ENCODE measurements around the gene SFI1.

SFI1 gene

GRCh38 chr22:31566484-31566883 is 70.1 kb downstream of the SFI1 start (continued):
- TF ChIP-seq MYNN (tag by site-specific recombination; IDR thresholded peaks at IDR 0.05; ENCODE audit: borderline replicate concordance) (no peak), YY1 (tag by site-specific recombination; IDR thresholded peaks at IDR 0.05) (no peak), MZF1 (tag by site-specific recombination; IDR thresholded peaks at IDR 0.05; ENCODE audit: borderline replicate concordance) (no peak)
- TF ChIP-seq, protein P1, sequence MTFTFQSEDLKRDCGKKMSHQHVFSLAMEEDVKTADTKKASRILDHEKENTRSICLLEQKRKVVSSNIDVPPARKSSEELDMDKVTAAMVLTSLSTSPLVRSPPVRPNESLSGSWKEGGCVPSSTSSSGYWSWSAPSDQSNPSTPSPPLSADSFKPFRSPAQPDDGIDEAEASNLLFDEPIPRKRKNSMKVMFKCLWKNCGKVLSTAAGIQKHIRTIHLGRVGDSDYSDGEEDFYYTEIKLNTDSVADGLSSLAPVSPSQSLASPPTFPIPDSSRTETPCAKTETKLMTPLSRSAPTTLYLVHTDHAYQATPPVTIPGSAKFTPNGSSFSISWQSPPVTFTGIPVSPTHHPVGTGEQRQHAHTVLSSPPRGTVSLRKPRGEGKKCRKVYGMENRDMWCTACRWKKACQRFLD (tag by site-specific recombination; IDR thresholded peaks at IDR 0.05) = no peak
- TF ChIP-seq, protein P2, sequence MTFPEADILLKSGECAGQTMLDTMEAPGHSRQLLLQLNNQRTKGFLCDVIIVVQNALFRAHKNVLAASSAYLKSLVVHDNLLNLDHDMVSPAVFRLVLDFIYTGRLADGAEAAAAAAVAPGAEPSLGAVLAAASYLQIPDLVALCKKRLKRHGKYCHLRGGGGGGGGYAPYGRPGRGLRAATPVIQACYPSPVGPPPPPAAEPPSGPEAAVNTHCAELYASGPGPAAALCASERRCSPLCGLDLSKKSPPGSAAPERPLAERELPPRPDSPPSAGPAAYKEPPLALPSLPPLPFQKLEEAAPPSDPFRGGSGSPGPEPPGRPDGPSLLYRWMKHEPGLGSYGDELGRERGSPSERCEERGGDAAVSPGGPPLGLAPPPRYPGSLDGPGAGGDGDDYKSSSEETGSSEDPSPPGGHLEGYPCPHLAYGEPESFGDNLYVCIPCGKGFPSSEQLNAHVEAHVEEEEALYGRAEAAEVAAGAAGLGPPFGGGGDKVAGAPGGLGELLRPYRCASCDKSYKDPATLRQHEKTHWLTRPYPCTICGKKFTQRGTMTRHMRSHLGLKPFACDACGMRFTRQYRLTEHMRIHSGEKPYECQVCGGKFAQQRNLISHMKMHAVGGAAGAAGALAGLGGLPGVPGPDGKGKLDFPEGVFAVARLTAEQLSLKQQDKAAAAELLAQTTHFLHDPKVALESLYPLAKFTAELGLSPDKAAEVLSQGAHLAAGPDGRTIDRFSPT (tag by site-specific recombination; IDR thresholded peaks at IDR 0.05) = no peak
- TF ChIP-seq, protein P3, sequence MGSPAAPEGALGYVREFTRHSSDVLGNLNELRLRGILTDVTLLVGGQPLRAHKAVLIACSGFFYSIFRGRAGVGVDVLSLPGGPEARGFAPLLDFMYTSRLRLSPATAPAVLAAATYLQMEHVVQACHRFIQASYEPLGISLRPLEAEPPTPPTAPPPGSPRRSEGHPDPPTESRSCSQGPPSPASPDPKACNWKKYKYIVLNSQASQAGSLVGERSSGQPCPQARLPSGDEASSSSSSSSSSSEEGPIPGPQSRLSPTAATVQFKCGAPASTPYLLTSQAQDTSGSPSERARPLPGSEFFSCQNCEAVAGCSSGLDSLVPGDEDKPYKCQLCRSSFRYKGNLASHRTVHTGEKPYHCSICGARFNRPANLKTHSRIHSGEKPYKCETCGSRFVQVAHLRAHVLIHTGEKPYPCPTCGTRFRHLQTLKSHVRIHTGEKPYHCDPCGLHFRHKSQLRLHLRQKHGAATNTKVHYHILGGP (tag by site-specific recombination; IDR thresholded peaks at IDR 0.05) = no peak

GRCh38 chr22:31567196-31567595 is 70.9 kb downstream of the SFI1 start:
- CTCF ChIA-PET = interaction anchor here (1.5 to 2.2 kb wide), 2 partner anchors 10 to 99 kb away, joined by 4 to 9 read pairs; no protein-coding TSS in a partner anchor
- H3K4me3 ChIP-seq (ENCODE audit: low read depth, low read length) = no peak overlapping the region
- no peaks in the 10 kb centered on the region for H3K9me3 ChIP-seq (ENCODE audit: control insufficient read depth, insufficient read depth, low read depth, low read length)
- peaks cover 10 to 16% of the 10 kb centered on the region in 2 experiments; a peak in 2 of 3 replicates for H3K36me3 ChIP-seq (ENCODE audit: control insufficient read depth in 2 of 2, insufficient read depth in 1 of 2, low read length in 2 of 2)
- no peaks in the 10 kb centered on the region for H3K4me1 ChIP-seq (ENCODE audit: control insufficient read depth, insufficient read depth, low read length)
- no peak overlapping the region for H3K27ac ChIP-seq (ENCODE audit: extremely low read depth, low read depth, low read length)
- POLR2A ChIA-PET = no interaction called here
- TF ChIP-seq ZNF202 (tag by site-specific recombination; IDR thresholded peaks at IDR 0.05; ENCODE audit: borderline replicate concordance) (no peak), ZSCAN5A (tag by site-specific recombination; IDR thresholded peaks at IDR 0.05) (no peak), KLF16 (tag by site-specific recombination; IDR thresholded peaks at IDR 0.05) (no peak), ZNF623 (tag by site-specific recombination; IDR thresholded peaks at IDR 0.05) (no peak)

DNA sequence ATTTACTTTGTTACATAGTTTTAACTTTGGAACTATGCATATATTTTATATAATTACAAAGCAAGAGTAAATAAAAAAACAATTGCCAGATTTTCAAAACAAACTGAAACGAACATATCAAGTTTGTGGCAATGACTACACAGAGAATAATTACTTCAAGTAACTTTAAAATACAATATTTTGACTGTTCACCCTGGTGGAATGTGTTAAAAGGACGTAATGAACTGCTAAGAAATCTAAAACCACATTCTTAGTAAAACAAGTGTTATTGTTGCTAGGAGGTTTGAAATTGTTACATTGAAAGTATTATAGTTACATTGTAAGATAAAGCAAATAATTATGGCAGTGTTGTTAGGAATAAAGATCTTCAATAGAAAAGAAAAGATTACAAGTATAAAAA is 71.4 kb downstream of the SFI1 start:
- Histone ChIP-seq H3K4me3 (ENCODE audit: low read depth, low read length) (no peak overlapping the region), H3K9me3 (ENCODE audit: control insufficient read depth, insufficient read depth, low read depth, low read length) (no peaks in the 10 kb centered on the region), H3K36me3 (ENCODE audit: control insufficient read depth in 2 of 2, insufficient read depth in 1 of 2, low read length in 2 of 2) (peaks cover 10 to 16% of the 10 kb centered on the region in 2 experiments; a peak in 2 of 3 replicates), H3K27ac (ENCODE audit: extremely low read depth, low read depth, low read length) (no peak overlapping the region), H3K4me1 (ENCODE audit: control insufficient read depth, insufficient read depth, low read length) (no peaks in the 10 kb centered on the region)
- ChIA-PET POLR2A (interaction anchor here (0.7 kb wide), 1 partner anchor 844 kb away, joined by 3 read pairs; the partner anchor contains the start of gene RTCB), CTCF (interaction anchor here (2.2 kb wide), 1 partner anchor 11 kb away, joined by 9 read pairs; no protein-coding TSS in a partner anchor)
- TF ChIP-seq ZNF404 (tag by site-specific recombination; IDR thresholded peaks at IDR 0.05) (no peak), ZFP37 (tag by site-specific recombination; IDR thresholded peaks at IDR 0.05) (no peak)

DNA sequence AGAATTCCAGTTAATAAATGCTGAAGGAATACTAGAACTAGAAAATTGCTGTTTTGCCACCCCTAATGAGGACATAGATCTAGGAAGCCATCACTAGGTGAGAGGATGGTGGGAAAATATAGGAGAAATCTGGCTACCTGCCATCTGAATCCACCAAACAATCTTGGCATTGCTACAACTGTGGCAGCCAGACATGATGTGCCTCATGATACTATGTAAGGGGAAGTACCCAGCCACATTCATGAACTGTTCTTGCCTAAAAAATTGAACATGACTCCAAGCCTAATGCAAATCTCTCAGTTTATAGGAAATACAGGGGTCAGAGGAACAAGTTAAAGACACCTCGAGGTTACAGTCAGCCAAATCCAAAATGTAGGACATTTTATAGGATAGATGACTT is 72.8 kb downstream of the SFI1 start:
- H3K27ac ChIP-seq (ENCODE audit: extremely low read depth, low read depth, low read length) = no peak overlapping the region
- no peaks in the 10 kb centered on the region for H3K4me1 ChIP-seq (ENCODE audit: control insufficient read depth, insufficient read depth, low read length)
- no peak overlapping the region for H3K4me3 ChIP-seq (ENCODE audit: low read depth, low read length)
- POLR2A ChIA-PET = interaction anchor here (0.7 kb wide), 1 partner anchor 843 kb away, joined by 3 read pairs; no protein-coding TSS in a partner anchor
- CTCF ChIA-PET = interaction anchor here (0.5 to 2.8 kb wide), 3 partner anchors 8 to 69 kb away, joined by 3 to 16 read pairs (median 3); no protein-coding TSS in a partner anchor
- no peaks in the 10 kb centered on the region for H3K9me3 ChIP-seq (ENCODE audit: control insufficient read depth, insufficient read depth, low read depth, low read length)
- peaks cover 11 to 18% of the 10 kb centered on the region in 2 experiments for H3K36me3 ChIP-seq (ENCODE audit: control insufficient read depth in 2 of 2, insufficient read depth in 1 of 2, low read length in 2 of 2)
- TF ChIP-seq ZNF449 (tag by site-specific recombination; IDR thresholded peaks at IDR 0.05) (no peak), ZNF677 (tag by site-specific recombination; IDR thresholded peaks at IDR 0.05) (0 out of 2 replicates have a peak, but pooled peaks have one; percentile 41)
